Lung (tissue), 12 donors: ENCODE data around the gene C6. TPM values are rescaled to one million over a fixed set of nuclear protein-coding genes. Genes with fewer than 3 reads are reported as not detected.
A peak's percentile ranks its signal among the peaks of the same experiment; 100 is the strongest.
"Not testable (repeated sequence)": the region's sequence is repeated elsewhere in the genome, so short reads cannot be mapped to it uniquely, and the experiment has no call there.

Experiments used
- ATAC-seq: fragments of 200-7000 bp; cut with Tn5 transposase; one replicate; pipeline ENCODE4 v1.9.1; 2020; ENCODE audit warnings: moderate number of reproducible peaks; ENCODE audit not compliant: insufficient read depth, low FRiP score
- DNase-seq, 3 donors: peaks; one replicate each; pipeline ENCODE4 v3.0.0-alpha.2; 2013 to 2017
- H3K27ac ChIP-seq, 2 donors: one replicate each; pipeline ENCODE4 v1.5.1; 2013; ENCODE audit warnings: mild to moderate bottlenecking in 2 of 2, moderate library complexity in 2 of 2, control low read depth in 1 of 2, inconsistent platforms in 1 of 2, low read depth in 1 of 2, low read length in 1 of 2
- H3K27me3 ChIP-seq, 3 donors: one replicate each; pipeline ENCODE4 v1.5.1; 2013; ENCODE audit warnings: low read length in 2 of 3; ENCODE audit not compliant: control insufficient read depth in 3 of 3, insufficient read depth in 3 of 3
- H3K36me3 ChIP-seq, 4 donors: one replicate each; pipeline ENCODE4 v1.5.1; 2013; ENCODE audit warnings: low read length in 4 of 4, mild to moderate bottlenecking in 1 of 4, moderate library complexity in 1 of 4; ENCODE audit not compliant: control insufficient read depth in 4 of 4, insufficient read depth in 4 of 4
- H3K4me1 ChIP-seq, 5 donors: one replicate each; pipeline ENCODE4 v1.5.1; 2013; ENCODE audit warnings: low read length in 5 of 5, mild to moderate bottlenecking in 2 of 5, moderate library complexity in 1 of 5; ENCODE audit not compliant: control insufficient read depth in 5 of 5, insufficient read depth in 5 of 5
- H3K4me3 ChIP-seq: one replicate; pipeline ENCODE4 v1.5.1; 2013; ENCODE audit warnings: mild to moderate bottlenecking, control low read depth, moderate library complexity
- H3K9ac ChIP-seq, 2 donors: one replicate each; pipeline ENCODE4 v1.5.1; 2013; ENCODE audit warnings: low read length in 2 of 2, control low read depth in 1 of 2; ENCODE audit not compliant: insufficient read depth in 1 of 2
- H3K9me3 ChIP-seq, 4 donors: one replicate each; pipeline ENCODE4 v1.5.1; 2013; ENCODE audit warnings: low read length in 3 of 4, mild to moderate bottlenecking in 1 of 4, moderate library complexity in 1 of 4; ENCODE audit not compliant: control insufficient read depth in 4 of 4, insufficient read depth in 3 of 4
- CTCF ChIP-seq: IDR thresholded peaks from 2 replicates; pipeline ENCODE4 v1.5.1; 2012; ENCODE audit warnings: mild to moderate bottlenecking; ENCODE audit errors: control extremely low read depth, extremely low read depth
- WGBS, 2 donors: extraction: QIAGEN DNeasy Blood & Tissue Kit; methylation state at CpG; one replicate each; pipeline ENCODE4 v1.1.7; 2013; 5-methylcytosine and 5-hydroxymethylcytosine counted together
- polyA plus RNA-seq, 2 donors: library from polyadenylated mRNA; stranded (reverse); fragments of 200-250 nt; gene quantifications; one replicate each; pipeline ENCODE4 v1.2.1, GENCODE V29; 2013
- total RNA-seq, 2 donors: library from RNA; depleted of rRNA in 1 of 2; stranded (reverse); fragments of >200 nt in 1 of 2; gene quantifications; one replicate each; pipeline ENCODE4 v1.2.1, GENCODE V29; 2014 to 2021
- donor health status: control.
- donor health status: control.
- donor health status: Bipolar disorder and iron deficiency.
- donor health status: healthy.
- donor health status: DM: yes; HTN: yes; CAD: no.

C6 gene
- total and polyA plus RNA-seq, 4 donors, result 1.7 to 33.0 (median 12.5) TPM

- no peak overlapping the region for H3K4me3 ChIP-seq
- 41 to 73% methylated on average over 5 of the region's 5 CpGs for WGBS, 2 donors
- TF ChIP-seq CTCF, result no peak
- no peaks in the 10 kb centered on the region for H3K36me3 ChIP-seq
- peak; percentile 89 for ATAC-seq
- H3K27ac ChIP-seq, result peak overlapping the region in 1 of 2 donors; percentile 83
- no peaks in the 10 kb centered on the region for H3K27me3 ChIP-seq
- peak; percentile 80 to 94 (median 87) for DNase-seq
- no peaks in the 10 kb centered on the region for H3K9me3 ChIP-seq
- H3K9ac ChIP-seq, result no peak overlapping the region
- H3K4me1 ChIP-seq, result peaks cover 0 to 7% (median 0%) of the 10 kb centered on the region in 5 donors
Measured at GRCh38 chr5:41193456-41194205, 19.7 kb downstream of the C6 start.

- Histone ChIP-seq H3K36me3 (no peaks in the 10 kb centered on the region), H3K27me3 (no peaks in the 10 kb centered on the region), H3K4me1 (peaks cover 0 to 7% (median 0%) of the 10 kb centered on the region in 5 donors), H3K27ac (no peak overlapping the region), H3K9me3 (no peaks in the 10 kb centered on the region), H3K9ac (no peak overlapping the region), H3K4me3 (no peak overlapping the region)
- no peak for DNase-seq
- no peak for ATAC-seq
- no peak for TF ChIP-seq CTCF
- WGBS, 2 donors, result 88 to 90% methylated on average over 4 of the region's 4 CpGs
Measured at GRCh38 chr5:41191249-41191648, 22.1 kb downstream of the C6 start.

GRCh38 chr5:41186143-41186542 is 27.2 kb downstream of the C6 start:
- Histone ChIP-seq H3K9ac (no peak overlapping the region), H3K27me3 (no peaks in the 10 kb centered on the region), H3K36me3 (no peaks in the 10 kb centered on the region), H3K27ac (no peak overlapping the region), H3K4me3 (no peak overlapping the region), H3K4me1 (peaks cover 0 to 10% (median 0%) of the 10 kb centered on the region in 5 donors), H3K9me3 (no peaks in the 10 kb centered on the region)
- 77 to 85% methylated on average over 1 of the region's 1 CpG for WGBS, 2 donors
- DNase-seq, result no peak
- TF ChIP-seq CTCF, result no peak
- ATAC-seq, result no peak

- WGBS, 2 donors, result 90 to 91% methylated on average over 1 of the region's 1 CpG
- not testable (repeated sequence) for H3K36me3 ChIP-seq, H3K4me3 ChIP-seq, H3K9me3 ChIP-seq, DNase-seq, ATAC-seq, H3K9ac ChIP-seq, H3K27me3 ChIP-seq, H3K27ac ChIP-seq
- H3K4me1 ChIP-seq, result peaks cover 0 to 10% (median 0%) of the 10 kb centered on the region in 5 donors
Measured at GRCh38 chr5:41183331-41183730, 30.0 kb downstream of the C6 start.
